Uterus (tissue), 4 donors: ENCODE results near the gene WDR86. TPM values are rescaled to one million over a fixed set of nuclear protein-coding genes. Genes with fewer than 3 reads are reported as not detected.

ENCODE experiments used
- DNase-seq, 2 donors: peaks; one replicate each; pipeline ENCODE4 v3.0.0-alpha.2; 2019 to 2020
- H3K27ac ChIP-seq, 2 donors: fragments of 200-600 bp; sonication (generic); 1 replicate in 1 of 2; 2 replicates in 1 of 2; pipeline ENCODE4 v1.5.1; 2016 to 2018
- H3K27me3 ChIP-seq, 2 donors: fragments of 200-600 bp; sonication (generic); one replicate each; pipeline ENCODE4 v1.5.1; 2018 to 2019; ENCODE audit warnings: control low read depth in 1 of 2
- H3K36me3 ChIP-seq, 2 donors: fragments of 200-600 bp; sonication (generic); one replicate each; pipeline ENCODE4 v1.5.1; 2019; ENCODE audit warnings: control low read depth in 1 of 2
- H3K4me1 ChIP-seq, 2 donors: fragments of 200-600 bp; sonication (generic); one replicate each; pipeline ENCODE4 v1.5.1; 2018 to 2019; ENCODE audit warnings: control low read depth in 1 of 2
- H3K4me3 ChIP-seq, 2 donors: fragments of 200-600 bp; sonication (generic); 1 replicate in 1 of 2; 2 replicates in 1 of 2; pipeline ENCODE4 v1.5.1; 2018 to 2019; ENCODE audit warnings: mild to moderate bottlenecking in 1 of 2
- H3K9me3 ChIP-seq, 2 donors: fragments of 200-600 bp; sonication (generic); one replicate each; pipeline ENCODE4 v1.5.1; 2019; ENCODE audit warnings: control low read depth in 1 of 2
- POLR2A ChIP-seq, 2 donors: fragments of 450-650 bp; IDR thresholded peaks; one replicate each; pipeline ENCODE4 v1.6.1; 2016; ENCODE audit warnings: antibody characterized with exemption in 2 of 2, mild to moderate bottlenecking in 1 of 2, moderate library complexity in 1 of 2
- intact Hi-C: fragments of 100-400 bp; cut with DNase I; formaldehyde crosslinking; loops from one replicate; pipeline ENCODE4 v1.15.1; 2023; ENCODE audit warnings: low total_unique reads
- total RNA-seq, 4 donors: library from RNA; depleted of rRNA in 3 of 4; stranded (reverse); fragments of >200 nt in 3 of 4; gene quantifications; one replicate each; pipeline versions ENCODE4 v1.1.0 to v1.2.4, GENCODE V29; 2014 to 2023
- TF ChIP-seq, protein P1 (sequence below), 4 experiments: fragments of 200-600 bp in 2 of 4; fragments of 450-650 bp in 2 of 4; sonication (generic) in 2 of 4; IDR thresholded peaks; one replicate each; pipeline ENCODE4 v1.5.1; 2016 to 2019; ENCODE audit warnings: antibody characterized with exemption in 4 of 4, mild to moderate bottlenecking in 2 of 4, moderate library complexity in 1 of 4
- donor health status: DM: yes; HTN: yes; CAD: no.

WDR86 gene
- total RNA-seq, 4 donors from 2014 or later: 3.2 to 100 (median 53.4) TPM

DNA sequence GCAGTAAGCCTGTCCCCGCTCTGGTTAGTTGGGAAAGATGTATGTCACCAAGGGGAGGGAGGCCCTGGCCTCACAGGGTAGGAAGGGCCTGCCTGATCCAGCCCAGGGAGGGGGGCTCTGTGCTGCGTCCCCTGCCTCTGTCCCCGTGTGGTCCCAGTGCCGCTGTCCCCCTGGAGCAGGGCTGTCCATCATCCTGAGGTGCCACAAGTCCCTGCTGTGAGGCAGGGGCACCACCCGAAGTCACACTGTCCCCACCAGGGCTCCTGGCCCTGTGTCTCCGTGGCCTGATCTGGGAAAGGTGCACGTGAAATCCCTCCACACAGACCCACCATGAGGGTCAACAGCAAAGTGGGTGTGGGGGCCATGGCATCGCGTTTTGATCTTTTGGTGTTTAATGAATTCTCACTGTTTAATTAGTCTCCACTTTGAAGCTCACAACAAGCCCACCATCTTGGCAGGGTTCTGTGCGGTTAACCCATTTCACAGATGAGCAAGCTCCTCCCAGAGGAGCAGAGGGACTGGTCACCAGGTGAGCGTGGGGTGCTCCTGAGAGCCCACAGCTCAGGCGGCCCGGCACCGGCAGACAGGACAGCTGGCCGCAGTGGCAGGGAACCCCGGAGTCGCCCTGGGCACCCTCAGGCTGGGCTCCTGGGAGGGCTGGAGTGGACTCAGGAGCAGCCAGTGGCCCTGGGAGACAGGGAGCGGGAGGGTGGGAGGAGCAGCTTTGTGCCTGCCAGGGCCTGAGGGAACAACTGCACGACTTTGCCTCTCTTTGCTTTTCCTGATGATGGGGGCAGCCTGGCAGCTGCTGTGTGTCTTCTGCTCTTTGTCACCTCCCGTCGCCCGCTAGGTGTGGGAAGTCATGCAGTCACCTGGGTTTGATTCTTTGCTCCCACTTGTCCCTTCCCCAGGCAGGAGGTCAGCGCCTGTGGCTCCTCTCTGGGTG is 42.1 kb upstream of the WDR86 start:
- no peaks in the 10 kb centered on the region for H3K4me1 ChIP-seq
- no peak overlapping the region for H3K27ac ChIP-seq
- intact Hi-C loops: no loop called here
- H3K36me3 ChIP-seq: no peaks in the 10 kb centered on the region
- H3K27me3 ChIP-seq: no peaks in the 10 kb centered on the region
- H3K9me3 ChIP-seq: no peaks in the 10 kb centered on the region
- H3K4me3 ChIP-seq: no peak overlapping the region
- TF ChIP-seq POLR2A (IDR thresholded peaks at IDR 0.05): no peak
- TF ChIP-seq, protein P1, sequence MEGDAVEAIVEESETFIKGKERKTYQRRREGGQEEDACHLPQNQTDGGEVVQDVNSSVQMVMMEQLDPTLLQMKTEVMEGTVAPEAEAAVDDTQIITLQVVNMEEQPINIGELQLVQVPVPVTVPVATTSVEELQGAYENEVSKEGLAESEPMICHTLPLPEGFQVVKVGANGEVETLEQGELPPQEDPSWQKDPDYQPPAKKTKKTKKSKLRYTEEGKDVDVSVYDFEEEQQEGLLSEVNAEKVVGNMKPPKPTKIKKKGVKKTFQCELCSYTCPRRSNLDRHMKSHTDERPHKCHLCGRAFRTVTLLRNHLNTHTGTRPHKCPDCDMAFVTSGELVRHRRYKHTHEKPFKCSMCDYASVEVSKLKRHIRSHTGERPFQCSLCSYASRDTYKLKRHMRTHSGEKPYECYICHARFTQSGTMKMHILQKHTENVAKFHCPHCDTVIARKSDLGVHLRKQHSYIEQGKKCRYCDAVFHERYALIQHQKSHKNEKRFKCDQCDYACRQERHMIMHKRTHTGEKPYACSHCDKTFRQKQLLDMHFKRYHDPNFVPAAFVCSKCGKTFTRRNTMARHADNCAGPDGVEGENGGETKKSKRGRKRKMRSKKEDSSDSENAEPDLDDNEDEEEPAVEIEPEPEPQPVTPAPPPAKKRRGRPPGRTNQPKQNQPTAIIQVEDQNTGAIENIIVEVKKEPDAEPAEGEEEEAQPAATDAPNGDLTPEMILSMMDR (IDR thresholded peaks at IDR 0.05): no peak
- DNase-seq: peak in 1 of 2 donors; percentile 14

DNA sequence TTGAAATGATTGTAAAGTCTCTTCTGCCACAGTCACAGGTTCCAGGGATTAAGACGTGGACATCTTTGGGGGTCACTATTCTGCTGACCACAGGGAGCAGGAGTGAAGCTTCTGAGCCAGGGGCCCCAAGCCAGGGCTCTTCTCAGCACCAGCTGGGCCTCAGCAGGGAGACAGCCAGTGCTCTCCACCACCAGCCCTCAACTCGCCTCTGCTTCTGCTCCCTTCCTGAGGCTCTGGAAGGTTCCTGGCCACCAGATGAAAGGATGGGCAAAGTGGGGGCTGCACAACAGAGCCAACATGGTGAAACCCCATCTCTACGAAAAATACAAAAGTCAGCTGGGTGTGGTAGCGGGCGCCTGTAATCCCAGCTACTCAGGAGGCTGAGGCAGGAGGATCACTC is 41.3 kb upstream of the WDR86 start:
- no peaks in the 10 kb centered on the region for H3K36me3 ChIP-seq
- H3K4me3 ChIP-seq: no peak overlapping the region
- H3K27ac ChIP-seq: no peak overlapping the region
- intact Hi-C loops: no loop called here
- DNase-seq: peak in 1 of 2 donors; percentile 9
- no peaks in the 10 kb centered on the region for H3K27me3 ChIP-seq
- H3K9me3 ChIP-seq: no peaks in the 10 kb centered on the region
- H3K4me1 ChIP-seq: no peaks in the 10 kb centered on the region
- TF ChIP-seq, protein P1 (IDR thresholded peaks at IDR 0.05): no peak
- no peak for TF ChIP-seq POLR2A (IDR thresholded peaks at IDR 0.05)

DNA sequence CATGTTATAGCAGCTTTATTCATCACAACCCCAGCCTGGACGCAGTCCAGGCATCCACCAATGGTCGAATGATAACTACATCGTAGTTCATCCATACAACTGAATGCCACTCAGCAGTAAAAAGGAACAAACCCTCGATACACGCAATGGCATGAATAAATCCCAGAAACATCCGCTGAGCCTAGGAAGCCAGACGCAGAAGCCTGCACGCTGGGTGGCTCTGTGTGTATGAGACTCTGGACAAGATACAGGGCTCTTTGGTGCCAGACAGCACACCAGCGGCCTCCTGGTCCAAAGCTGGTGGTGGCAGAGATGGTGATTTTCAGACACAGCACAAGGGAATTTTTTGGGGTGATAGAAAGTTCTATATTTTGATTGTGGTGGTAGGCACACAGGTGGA is 40.2 kb upstream of the WDR86 start:
- no peak overlapping the region for H3K27ac ChIP-seq
- peak; percentile 10 to 12 for DNase-seq
- H3K27me3 ChIP-seq: no peaks in the 10 kb centered on the region
- H3K36me3 ChIP-seq: no peaks in the 10 kb centered on the region
- no peak overlapping the region for H3K4me3 ChIP-seq
- no peaks in the 10 kb centered on the region for H3K4me1 ChIP-seq
- intact Hi-C loops: loop anchor here (5.0 kb wide), 1 partner anchor 83 kb away; no protein-coding TSS in a partner anchor
- TF ChIP-seq POLR2A (IDR thresholded peaks at IDR 0.05): no peak
- no peaks in the 10 kb centered on the region for H3K9me3 ChIP-seq

DNA sequence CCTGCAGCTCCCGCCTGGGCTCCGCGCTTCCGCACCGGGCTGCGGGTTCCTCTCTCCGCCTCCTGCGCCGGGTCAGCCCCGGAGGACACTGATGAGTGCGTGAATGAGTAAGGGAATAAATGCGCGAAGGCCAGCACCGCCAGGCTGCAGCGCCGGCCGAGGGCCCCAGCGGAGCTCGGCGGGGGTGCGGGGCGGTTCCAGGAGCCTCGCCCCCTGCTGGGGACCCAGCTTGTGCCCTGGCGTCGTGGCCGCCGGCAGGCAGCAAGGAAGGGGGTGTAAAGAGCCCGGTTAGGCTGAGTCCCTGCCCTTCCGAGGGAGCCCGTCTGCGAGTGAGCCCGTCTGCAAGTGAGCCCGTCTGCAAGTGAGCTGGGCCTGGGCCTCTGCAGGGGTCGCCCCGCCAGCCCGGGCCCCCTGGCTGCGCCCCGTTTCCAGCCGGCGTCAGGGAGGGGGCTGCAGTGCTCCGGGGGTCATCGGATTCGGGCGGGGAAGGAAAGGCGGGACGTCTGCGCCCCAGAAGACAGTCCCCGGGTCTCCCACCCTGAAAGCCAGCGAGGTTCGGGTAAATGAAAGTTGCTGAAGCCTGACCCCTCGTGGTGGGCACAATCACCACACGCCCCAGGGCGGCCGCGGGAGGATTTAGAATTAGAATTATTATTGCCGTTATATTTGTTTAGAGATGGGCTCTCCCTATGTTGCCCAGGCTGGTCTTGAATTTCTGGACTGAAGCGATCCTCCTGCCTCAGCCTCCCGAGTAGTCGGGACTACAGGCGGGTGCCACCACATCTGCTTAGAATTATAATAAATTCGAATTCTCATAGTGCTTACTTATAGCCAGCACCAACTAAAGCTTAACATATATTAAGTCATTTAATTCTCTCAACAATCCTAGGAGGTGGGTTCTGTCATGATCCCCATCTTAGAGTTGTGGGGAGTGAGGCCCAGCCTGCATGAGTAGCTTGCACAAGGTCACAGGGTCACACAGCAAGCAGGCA is 38.7 kb upstream of the WDR86 start:
- no peak for TF ChIP-seq POLR2A (IDR thresholded peaks at IDR 0.05)
- TF ChIP-seq, protein P1 (IDR thresholded peaks at IDR 0.05): peak; percentile 80 to 88 (median 84)
- H3K4me3 ChIP-seq: peak overlapping the region; percentile 37 to 45
- no peaks in the 10 kb centered on the region for H3K36me3 ChIP-seq
- H3K4me1 ChIP-seq: no peaks in the 10 kb centered on the region
- intact Hi-C loops: loop anchor here (5.0 kb wide), 1 partner anchor 81 kb away; no protein-coding TSS in a partner anchor
- peak; percentile 76 to 78 for DNase-seq
- no peaks in the 10 kb centered on the region for H3K27me3 ChIP-seq
- H3K9me3 ChIP-seq: no peaks in the 10 kb centered on the region
- H3K27ac ChIP-seq: peak overlapping the region; percentile 33 to 57

DNA sequence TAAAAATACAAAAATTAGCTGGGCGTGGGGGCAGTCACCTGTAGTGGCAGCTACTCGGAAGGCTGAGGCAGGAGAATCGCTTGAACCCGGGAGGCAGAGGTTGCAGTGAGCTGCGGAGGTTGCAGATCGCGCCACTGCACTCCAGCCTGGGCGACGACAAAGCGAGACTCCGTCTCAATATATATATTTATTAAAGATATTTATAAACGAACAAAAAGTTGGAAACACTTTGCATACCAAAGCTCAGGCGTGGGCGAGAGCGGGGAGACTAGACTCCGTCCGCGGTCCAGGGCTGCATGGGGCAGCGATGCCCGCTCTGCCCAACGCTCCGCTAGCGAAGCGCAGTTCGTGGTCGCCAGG is 38.0 kb upstream of the WDR86 start:
- H3K36me3 ChIP-seq: no peaks in the 10 kb centered on the region
- no peaks in the 10 kb centered on the region for H3K27me3 ChIP-seq
- H3K9me3 ChIP-seq: no peaks in the 10 kb centered on the region
- H3K4me1 ChIP-seq: no peaks in the 10 kb centered on the region
- intact Hi-C loops: loop anchor here (5.0 kb wide), 1 partner anchor 81 kb away; no protein-coding TSS in a partner anchor
- peak overlapping the region; percentile 33 to 57 for H3K27ac ChIP-seq
- DNase-seq: no peak
- peak overlapping the region in 1 of 2 donors; percentile 45 for H3K4me3 ChIP-seq
- TF ChIP-seq, protein P1 (IDR thresholded peaks at IDR 0.05): no peak
- no peak for TF ChIP-seq POLR2A (IDR thresholded peaks at IDR 0.05)
